GM21515 (cell line): ENCODE measurements around the gene STARD13.

ENCODE experiments used
- ATAC-seq: cut with Tn5 transposase; IDR thresholded peaks from one replicate; pipeline ENCODE4 v1.9.1; 2021; ENCODE audit not compliant: unreplicated experiment

STARD13 gene

GRCh38 chr13:33278913-33279312 lies 6.6 kb downstream of the STARD13 start:
- no peak for ATAC-seq

- ATAC-seq = no peak
Observed at GRCh38 chr13:33277946-33278345, 7.6 kb downstream of the STARD13 start.

- no peak for ATAC-seq
Observed at GRCh38 chr13:33277037-33277740, 8.4 kb downstream of the STARD13 start.

- no peak for ATAC-seq
Observed at GRCh38 chr13:33276570-33276969, 9.0 kb downstream of the STARD13 start.

GRCh38 chr13:33275916-33276315 lies 9.6 kb downstream of the STARD13 start:
- no peak for ATAC-seq

GRCh38 chr13:33274264-33274663 lies 11.3 kb downstream of the STARD13 start:
- no peak for ATAC-seq

- ATAC-seq = no peak
Observed at GRCh38 chr13:33272531-33273124, 12.9 kb downstream of the STARD13 start.

DNA sequence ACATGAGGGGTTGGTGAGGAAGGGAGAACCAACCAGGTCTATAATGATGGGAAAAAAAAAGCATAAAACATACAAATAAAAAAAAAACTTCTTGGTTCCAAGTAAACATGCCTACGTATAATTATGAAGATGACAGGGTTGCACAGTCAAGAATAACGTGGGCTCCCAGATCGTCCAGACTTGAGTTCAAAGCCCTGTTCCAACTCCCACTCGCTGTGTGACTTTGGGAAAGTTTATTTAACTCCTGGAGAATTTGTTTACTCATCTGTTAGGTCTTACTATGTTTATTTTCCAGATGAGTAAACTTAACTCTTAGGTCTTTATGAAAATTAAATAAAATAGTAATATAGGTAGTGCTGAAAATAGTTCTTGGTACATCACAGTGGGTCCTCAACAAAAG lies 13.8 kb downstream of the STARD13 start:
- ATAC-seq = no peak

DNA sequence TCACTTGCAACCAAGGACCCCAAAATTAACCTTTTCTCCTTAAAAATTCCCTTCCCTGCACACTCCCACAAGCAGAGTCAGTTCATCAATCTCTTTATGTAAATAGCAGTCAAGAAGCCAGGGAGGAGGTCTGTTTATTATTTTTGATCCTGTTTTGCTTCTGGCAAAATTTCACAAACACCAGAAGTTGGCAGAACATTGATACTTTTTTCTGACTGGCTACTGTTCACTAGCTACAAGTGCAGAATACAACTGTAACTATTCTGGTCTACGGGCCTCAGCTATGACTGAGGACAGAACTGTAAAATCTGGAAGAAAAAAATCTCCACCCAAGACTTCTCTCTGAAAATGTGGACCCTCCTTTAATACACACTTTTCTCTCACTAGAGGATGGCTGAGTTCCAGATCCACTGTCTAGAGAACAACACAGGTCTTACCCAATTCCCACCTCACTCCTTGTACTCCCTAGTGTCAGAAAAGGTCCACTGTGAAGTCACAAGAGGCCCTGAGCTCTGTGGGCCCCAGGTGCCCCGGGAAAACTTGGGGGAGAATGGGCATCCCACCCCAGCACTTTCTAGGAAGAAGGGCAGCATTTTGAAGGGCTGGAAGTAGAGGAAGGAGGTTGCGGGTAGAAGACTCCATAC lies 14.5 kb downstream of the STARD13 start:
- ATAC-seq = no peak

- ATAC-seq = no peak
Observed at GRCh38 chr13:33265607-33266006, 19.9 kb downstream of the STARD13 start.

GRCh38 chr13:33265133-33265532 lies 20.4 kb downstream of the STARD13 start:
- no peak for ATAC-seq

- no peak for ATAC-seq
Observed at GRCh38 chr13:33264620-33264978, 21.0 kb downstream of the STARD13 start.

DNA sequence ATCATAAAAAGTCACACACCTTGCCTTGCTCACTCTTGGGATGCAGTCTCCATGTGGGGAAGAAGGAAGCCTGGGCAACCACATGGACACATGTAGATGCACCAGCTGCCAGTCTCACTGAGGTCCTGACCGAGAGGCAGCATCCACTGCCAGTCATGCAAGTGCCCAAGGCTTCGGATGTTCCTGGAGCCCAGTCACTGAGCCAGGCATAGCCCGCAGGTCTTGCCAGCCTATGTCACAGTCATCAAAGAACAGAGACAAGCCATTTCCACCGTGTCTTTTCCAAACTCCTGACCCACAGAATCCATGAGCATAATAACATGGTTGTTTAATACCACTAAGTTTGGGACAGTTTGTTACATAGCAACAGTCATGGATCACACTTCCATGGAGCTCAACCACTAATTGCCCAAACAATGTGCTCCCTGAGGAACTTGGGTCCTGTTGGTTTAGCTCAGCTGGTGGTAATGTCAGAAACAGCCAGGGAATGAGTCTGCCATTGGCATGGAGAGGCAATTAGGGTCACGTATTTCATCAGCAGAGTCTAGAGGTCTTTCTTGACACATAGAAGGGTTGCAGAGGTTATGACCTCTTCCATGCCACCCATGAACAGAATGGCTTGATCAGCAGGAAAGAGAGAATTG lies 21.5 kb downstream of the STARD13 start:
- ATAC-seq = no peak

GRCh38 chr13:33263484-33263883 lies 22.1 kb downstream of the STARD13 start:
- ATAC-seq = no peak

GRCh38 chr13:33262997-33263396 lies 22.6 kb downstream of the STARD13 start:
- ATAC-seq = no peak

GRCh38 chr13:33262594-33262993 lies 23.0 kb downstream of the STARD13 start:
- no peak for ATAC-seq

GRCh38 chr13:33262062-33262487 lies 23.5 kb downstream of the STARD13 start:
- ATAC-seq = no peak

DNA sequence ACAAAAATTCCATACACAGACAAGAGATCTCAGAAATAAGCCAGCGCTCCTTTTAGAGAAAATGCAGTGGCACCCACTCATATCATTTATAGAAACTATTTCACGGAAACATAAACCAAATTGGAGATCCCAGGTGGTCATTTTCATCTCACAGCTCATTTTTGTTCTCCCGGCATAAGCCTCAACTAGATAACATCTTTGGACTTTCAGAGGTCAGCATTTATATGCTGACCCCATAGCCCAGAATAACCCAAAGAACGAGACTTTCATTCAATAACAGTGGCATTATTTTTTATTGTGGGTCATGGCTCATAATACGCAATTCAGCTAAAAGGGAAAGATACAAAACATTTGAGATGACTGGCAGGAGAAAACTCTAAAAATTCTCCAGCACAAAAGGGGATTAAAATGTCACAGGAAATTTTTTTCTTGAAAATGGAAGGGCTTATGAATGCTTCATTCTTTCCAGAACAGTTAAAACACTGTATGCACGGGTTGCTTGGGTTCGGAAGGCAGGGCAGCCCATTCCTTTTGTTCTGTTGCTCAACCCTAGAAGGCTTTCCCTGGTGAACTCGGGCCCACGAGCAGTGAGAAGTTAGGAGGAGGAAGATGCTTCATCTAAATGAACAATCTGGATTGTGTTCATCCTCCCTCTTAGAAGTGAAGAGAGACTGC lies 24.0 kb downstream of the STARD13 start:
- no peak for ATAC-seq

DNA sequence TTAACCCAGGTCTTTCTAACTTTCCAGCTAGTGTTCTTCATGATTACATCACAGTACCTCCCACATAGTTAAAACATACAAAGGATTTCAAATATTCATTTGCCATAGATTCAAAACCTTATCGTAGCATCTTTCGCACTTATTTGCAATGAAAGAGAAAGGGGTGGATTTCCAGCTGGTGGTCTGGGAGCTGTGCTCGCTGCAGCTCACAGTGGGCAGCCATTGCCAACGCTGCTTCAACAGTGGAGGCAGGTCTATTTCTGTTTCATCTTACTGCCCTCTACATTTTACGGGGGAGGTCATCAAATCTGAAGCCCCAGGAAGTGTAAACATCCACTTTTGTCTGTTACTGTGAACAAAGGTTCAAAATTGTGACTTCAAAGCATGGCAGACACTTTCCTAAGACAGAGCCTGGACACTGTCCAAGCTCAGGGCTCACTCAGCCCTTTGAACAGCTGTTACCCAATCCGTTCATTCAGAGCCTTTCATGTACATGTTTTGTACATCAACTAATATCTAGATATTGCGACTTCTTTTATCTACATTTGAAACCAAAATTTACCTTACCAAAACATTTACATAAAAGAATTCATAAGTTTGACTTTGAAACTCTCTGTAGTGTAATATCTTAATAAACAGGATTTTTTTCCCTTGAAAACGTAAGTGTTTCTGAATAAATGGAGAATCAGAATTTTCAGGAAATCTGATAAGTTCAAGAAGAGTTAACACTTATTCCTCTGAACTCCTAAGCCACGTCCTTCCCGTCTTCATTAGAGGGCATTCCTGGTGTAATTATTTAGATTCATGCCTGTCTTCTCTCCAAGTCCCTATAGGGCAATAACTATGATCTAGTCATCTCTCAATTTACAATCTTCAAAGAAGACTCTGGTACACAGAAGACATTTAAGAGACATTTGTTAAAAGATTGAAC lies 25.1 kb downstream of the STARD13 start:
- ATAC-seq = no peak

DNA sequence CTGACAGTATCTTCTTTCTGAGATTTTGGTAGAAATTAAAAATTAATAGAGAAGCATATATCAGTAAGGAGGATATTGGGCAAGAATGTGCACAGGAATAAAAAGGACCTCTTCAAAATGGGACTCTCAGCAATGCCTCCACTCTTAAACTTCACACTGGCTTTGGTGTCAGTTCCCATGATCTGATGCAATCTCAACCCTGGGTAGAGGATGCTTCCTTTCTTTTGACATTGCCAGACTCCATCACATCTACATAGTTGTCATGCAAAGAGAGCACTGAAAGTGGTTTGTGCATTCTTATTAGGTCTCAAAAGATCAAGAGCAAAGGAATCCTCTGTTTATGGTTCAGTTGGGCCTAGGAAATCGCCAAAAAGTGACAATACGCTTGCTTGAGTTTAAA lies 26.3 kb downstream of the STARD13 start:
- ATAC-seq = no peak
